Measurements from ENCODE around the gene RGL3. TPM values are rescaled to one million over a fixed set of nuclear protein-coding genes. Genes with fewer than 3 reads are reported as not detected.

RGL3 gene
- total and polyA plus RNA-seq, 8 donors, result 22.3 to 170 (median 39.8) TPM

DNA sequence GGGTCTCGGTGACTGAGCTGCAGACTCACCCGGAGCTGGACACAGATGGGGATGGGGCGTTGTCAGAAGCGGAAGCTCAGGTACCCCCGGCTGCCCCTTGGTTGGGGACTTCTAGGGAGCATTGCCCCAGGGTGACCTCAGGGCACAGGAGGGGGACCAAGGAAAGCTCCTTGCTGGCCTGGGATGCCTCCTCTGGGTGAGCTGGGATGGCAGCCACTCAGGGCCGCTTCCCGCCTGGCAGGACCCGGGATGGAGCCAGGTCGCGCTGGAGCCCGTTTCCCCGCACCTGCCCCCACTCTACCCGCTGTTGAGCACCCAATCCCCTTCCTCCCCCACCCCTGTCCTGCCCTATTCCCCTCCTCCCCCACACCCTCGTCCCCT lies 27.1 kb upstream of the RGL3 start:
- peak in 1 of 4 donors; percentile 15 for ATAC-seq
- intact Hi-C loops (cut with DNase I), result loop anchor here in 2 of 3 donors (10.0 kb wide), 1 partner anchor 151 kb away; the partner anchor contains the start of gene TSPAN16 (in 2 of the 2)
- no peak overlapping the region for H3K4me3 ChIP-seq
- H3K4me1 ChIP-seq, result no peaks in the 10 kb centered on the region
- WGBS, 2 donors, result 89 to 92% methylated on average over 14 of the region's 14 CpGs
- no peaks in the 10 kb centered on the region for H3K9me3 ChIP-seq
- no peaks in the 10 kb centered on the region for H3K27me3 ChIP-seq
- DNase-seq, result peak in 1 of 6 donors; percentile 73
- peaks cover 0 to 22% (median 0%) of the 10 kb centered on the region in 3 donors for H3K36me3 ChIP-seq
- FAIRE-seq, result no peak
- no peak overlapping the region for H3K27ac ChIP-seq
- TF ChIP-seq, protein P1, sequence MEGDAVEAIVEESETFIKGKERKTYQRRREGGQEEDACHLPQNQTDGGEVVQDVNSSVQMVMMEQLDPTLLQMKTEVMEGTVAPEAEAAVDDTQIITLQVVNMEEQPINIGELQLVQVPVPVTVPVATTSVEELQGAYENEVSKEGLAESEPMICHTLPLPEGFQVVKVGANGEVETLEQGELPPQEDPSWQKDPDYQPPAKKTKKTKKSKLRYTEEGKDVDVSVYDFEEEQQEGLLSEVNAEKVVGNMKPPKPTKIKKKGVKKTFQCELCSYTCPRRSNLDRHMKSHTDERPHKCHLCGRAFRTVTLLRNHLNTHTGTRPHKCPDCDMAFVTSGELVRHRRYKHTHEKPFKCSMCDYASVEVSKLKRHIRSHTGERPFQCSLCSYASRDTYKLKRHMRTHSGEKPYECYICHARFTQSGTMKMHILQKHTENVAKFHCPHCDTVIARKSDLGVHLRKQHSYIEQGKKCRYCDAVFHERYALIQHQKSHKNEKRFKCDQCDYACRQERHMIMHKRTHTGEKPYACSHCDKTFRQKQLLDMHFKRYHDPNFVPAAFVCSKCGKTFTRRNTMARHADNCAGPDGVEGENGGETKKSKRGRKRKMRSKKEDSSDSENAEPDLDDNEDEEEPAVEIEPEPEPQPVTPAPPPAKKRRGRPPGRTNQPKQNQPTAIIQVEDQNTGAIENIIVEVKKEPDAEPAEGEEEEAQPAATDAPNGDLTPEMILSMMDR (IDR thresholded peaks at IDR 0.05), result no peak

DNA sequence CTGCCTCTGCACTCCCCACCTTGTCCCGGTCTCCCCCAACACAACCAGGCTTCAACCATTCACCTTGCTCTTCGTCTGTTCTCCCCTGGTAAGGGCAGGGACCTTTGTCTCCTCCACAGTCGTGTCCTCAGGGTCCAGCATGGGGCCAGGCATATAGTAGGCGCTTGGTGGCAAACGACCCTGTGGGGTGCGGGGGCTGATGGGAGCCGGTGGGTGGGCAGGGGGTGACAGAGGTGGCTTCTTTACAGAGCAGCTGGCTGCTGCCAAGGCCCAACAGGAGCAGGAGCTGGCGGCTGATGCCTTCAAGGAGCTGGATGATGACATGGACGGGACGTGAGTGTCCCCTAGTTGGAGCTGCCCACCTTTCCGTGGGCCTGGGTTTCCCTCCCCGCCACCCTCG lies 26.0 kb upstream of the RGL3 start:
- FAIRE-seq, result no peak
- no peaks in the 10 kb centered on the region for H3K9me3 ChIP-seq
- TF ChIP-seq, protein P1 (IDR thresholded peaks at IDR 0.05), result no peak
- H3K27me3 ChIP-seq, result no peaks in the 10 kb centered on the region
- H3K36me3 ChIP-seq, result peaks cover 0 to 18% (median 0%) of the 10 kb centered on the region in 3 donors
- ATAC-seq, result no peak
- no peak overlapping the region for H3K27ac ChIP-seq
- DNase-seq, result peak in 1 of 6 donors; percentile 66
- WGBS, 2 donors, result 88 to 89% methylated on average over 13 of the region's 13 CpGs
- intact Hi-C loops (cut with DNase I), result loop anchor here in 2 of 3 donors (10.0 kb wide), 1 partner anchor 150 kb away; the partner anchor contains the start of gene TSPAN16 (in 2 of the 2)
- H3K4me1 ChIP-seq, result no peaks in the 10 kb centered on the region
- H3K4me3 ChIP-seq, result no peak overlapping the region

DNA sequence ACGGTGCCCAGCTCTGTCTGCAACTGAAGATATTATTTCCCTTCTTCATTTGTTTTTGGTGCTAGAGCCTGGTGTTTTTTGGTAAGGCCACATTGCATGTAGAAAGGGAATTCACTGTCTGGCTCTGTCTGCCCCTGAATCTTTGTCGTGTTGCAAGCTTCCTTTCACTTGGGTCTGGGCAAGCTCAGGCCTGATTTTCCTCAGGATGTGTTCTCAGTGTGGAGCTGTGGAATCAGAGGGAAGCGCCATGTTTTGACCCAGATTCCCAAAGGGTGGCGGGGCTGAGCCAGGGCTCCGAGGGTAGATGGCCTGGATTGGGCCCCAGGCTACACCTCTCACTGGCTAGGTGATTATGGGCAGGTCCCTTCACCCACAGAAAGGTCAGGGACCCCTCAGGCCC lies 24.9 kb upstream of the RGL3 start:
- intact Hi-C loops (cut with DNase I), result loop anchor here in 2 of 3 donors (10.0 kb wide), 1 partner anchor 149 kb away; the partner anchor contains the start of gene TSPAN16 (in 2 of the 2)
- no peaks in the 10 kb centered on the region for H3K4me1 ChIP-seq
- FAIRE-seq (no peak), DNase-seq (no peak), ATAC-seq (no peak)
- WGBS, 2 donors, result 77 to 84% methylated on average over 5 of the region's 5 CpGs
- peaks cover 0 to 14% (median 0%) of the 10 kb centered on the region in 3 donors for H3K36me3 ChIP-seq
- H3K27ac ChIP-seq, result no peak overlapping the region
- H3K4me3 ChIP-seq, result no peak overlapping the region
- TF ChIP-seq, protein P1 (IDR thresholded peaks at IDR 0.05), result no peak
- no peaks in the 10 kb centered on the region for H3K9me3 ChIP-seq
- H3K27me3 ChIP-seq, result no peaks in the 10 kb centered on the region

DNA sequence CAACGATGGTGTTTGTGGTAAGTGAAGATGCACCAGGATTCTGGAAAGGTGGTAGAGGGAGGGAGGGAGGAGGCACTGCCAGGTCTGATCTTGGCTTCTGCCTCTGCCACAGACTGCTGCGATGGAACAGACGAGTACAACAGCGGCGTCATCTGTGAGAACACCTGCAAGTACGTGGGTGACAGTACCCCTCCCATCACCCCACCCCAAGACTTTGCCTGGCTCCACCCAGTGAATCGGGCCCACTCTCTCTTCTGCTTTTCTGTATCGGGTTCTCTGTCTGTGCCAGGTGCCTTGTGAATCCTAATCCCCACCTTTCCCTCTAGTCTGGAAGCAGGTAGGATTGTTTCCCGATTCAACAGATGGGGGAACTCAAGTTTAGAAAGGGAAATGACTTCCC lies 18.8 kb upstream of the RGL3 start:
- H3K4me1 ChIP-seq, result peaks cover 0 to 13% (median 9%) of the 10 kb centered on the region in 3 donors
- no peak overlapping the region for H3K4me3 ChIP-seq
- 91 to 94% methylated on average over 9 of the region's 9 CpGs for WGBS, 2 donors
- TF ChIP-seq, protein P1 (IDR thresholded peaks at IDR 0.05), result no peak
- H3K9me3 ChIP-seq, result no peaks in the 10 kb centered on the region
- ATAC-seq (no peak), FAIRE-seq (no peak), DNase-seq (no peak)
- no peaks in the 10 kb centered on the region for H3K27me3 ChIP-seq
- no peak overlapping the region for H3K27ac ChIP-seq
- intact Hi-C loops (cut with DNase I), result no loop called here
- peaks cover 6 to 12% (median 8%) of the 10 kb centered on the region in 3 donors for H3K36me3 ChIP-seq

DNA sequence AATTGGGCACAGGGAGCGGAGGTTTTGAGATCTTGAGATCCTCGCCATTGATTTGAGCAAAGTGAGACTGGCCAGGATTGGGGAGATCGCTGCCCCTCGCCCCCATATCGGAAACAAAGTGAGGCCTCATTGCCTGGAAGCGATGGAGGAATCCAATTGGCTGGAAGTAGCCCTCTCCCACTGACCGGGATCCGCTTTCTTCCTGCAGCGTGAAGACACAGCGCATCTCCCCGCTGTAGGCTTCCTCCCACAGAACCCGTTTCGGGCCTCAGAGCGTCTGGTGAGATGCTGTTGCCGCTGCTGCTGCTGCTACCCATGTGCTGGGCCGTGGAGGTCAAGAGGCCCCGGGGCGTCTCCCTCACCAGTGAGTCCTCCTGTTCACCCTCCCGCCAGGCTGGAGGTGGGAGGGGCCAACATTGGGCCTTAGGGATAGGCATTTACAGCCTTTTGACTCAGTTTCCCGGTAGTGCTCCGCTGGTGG lies 16.8 kb upstream of the RGL3 start:
- TF ChIP-seq, protein P1 (IDR thresholded peaks at IDR 0.05), result no peak
- Histone ChIP-seq H3K36me3 (peaks cover 6 to 8% (median 8%) of the 10 kb centered on the region in 3 donors), H3K27ac (peak overlapping the region; percentile 14 to 70 (median 50)), H3K4me3 (peak overlapping the region; percentile 43 to 55 (median 51)), H3K27me3 (no peaks in the 10 kb centered on the region), H3K4me1 (peaks cover 0 to 13% (median 9%) of the 10 kb centered on the region in 3 donors), H3K9me3 (no peaks in the 10 kb centered on the region)
- intact Hi-C loops (cut with DNase I), result no loop called here
- peak in 3 of 6 donors; percentile 47 to 75 (median 69) for DNase-seq
- 2 to 4% methylated on average over 21 of the region's 21 CpGs for WGBS, 2 donors
- no peak for ATAC-seq
- FAIRE-seq, result no peak
